ENCODE results near the gene ACSM4. TPM values are rescaled to one million over a fixed set of nuclear protein-coding genes. Genes with fewer than 3 reads are reported as not detected.
"Not testable (repeated sequence)": the region's sequence is repeated elsewhere in the genome, so short reads cannot be mapped to it uniquely, and the experiment has no call there.

ACSM4 gene
- total RNA-seq, 1 donor from 2014 or later: not detected

DNA sequence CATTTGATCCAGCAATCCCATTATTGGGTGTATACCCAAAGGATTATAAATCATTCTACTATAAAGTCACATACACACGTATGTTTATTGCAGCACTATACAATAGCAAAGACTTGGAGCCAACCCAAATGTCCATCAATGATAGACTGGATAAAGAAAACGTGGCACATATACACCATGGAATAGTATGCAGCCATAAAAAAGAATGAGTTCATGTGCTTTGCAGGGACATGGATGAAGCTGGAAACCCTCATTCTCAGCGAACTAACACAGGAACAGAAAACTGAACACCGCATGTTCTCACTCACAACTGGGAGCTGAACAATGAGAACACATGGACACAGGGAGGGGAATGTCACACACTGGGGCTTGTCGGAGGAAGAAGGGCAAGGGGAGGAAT is 33.9 kb downstream of the ACSM4 start:
- DNase-seq (ENCODE audit: low spot score): not testable (repeated sequence)

DNA sequence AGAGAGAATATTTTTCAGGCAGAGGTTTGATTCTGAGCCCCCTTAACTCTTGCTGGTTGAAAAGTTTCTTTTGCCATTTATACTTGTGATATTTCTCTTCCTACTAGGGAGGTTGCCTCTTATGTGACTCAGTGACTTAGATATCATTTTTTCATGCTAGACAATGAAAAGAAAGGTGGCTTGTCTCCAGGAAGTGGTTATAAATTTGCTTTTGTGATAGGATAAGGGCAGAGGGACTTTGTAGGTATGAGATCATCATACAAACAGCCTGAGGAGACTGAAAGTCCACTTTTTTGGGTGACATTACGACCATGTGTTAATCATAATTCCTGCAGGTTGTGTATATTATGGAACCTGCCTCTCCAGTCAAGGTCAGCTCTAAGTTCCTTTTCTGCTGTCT is 35.8 kb downstream of the ACSM4 start:
- no peak for DNase-seq (ENCODE audit: low spot score)

DNA sequence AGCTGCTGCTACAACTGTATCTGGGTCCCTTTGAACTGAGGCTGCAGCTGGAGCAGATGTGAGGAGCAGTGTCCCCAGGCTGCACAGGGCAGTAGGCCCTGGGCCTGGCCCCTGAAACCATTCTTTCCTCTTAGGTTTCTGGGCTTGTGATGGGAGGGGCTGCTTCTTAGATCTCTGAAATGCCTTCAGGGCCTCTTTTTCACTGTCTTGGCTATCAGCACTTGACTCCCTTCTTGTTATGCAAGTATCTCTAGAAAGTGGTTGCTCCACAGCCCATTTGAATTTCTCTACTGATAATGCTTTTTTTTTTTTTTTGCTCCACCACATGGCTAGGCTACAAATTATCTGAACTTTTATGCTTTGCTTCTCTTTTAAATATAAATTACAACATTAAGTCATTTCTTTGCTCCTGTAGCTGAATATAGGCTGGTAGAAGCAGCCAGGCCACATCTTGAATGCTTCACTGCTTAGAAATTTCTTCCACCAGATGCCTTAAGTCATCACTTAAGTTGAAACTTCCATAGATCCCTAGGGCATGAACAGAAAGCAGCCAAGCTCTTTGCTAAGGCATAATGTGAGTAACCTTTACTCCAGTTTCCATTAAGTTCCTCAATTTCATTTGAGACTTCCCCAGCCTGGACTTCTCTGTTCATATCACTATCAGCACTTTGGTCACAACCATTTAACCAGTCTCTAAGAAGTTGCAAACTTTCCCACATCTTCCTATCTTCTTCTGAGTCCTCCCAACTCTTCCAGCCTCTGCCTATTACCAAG is 41.1 kb downstream of the ACSM4 start:
- DNase-seq (ENCODE audit: low spot score): no peak

DNA sequence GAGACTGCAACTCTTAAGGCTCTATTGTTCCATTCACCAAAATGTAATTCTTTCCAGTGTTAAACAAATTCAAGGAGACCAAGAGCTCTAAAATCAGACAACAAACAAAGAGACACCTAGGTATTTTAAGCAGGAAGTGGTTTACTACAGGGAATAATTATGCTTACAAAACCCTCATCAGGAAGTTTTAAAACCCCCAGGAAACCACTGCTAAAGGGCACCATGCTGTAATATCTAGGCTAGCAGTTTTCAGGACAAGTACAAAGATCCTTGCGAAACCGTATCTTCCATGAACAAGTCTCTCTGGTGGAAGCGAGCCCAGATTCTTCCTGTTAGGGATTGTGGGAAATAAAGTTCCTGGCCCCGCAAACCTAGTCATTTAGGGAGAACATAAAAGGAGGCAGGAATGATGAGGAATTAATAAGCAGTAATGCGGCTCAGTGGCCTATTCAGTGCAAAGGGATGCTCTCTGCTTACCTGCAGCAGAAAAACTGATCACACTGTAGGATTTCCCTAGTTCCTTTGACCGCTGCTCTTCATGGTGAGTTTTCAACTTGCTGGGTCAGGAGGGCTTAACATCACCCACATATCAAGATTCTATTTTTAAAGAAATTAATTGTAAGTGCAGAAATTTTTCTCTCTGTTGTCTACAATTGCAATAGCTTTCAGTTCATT is 42.8 kb downstream of the ACSM4 start:
- no peak for DNase-seq (ENCODE audit: low spot score)

DNA sequence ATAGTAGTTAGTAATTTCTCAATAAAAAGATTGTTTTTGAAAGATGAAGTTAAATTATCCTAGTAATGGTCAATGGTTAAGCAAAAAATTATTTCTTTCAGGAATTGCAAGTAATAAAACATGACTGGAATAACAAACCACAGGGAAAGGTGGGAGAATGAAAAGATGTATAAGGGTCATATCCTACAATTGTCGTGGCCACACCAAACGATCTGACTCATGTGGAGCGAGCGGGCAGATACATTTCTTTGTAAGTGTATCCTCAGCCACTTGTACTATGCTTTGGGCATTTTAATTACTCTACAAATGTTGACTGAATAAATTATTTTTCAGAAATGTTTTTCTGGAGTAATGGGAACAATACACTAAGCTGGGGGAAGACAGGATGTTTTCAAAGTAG is 45.5 kb downstream of the ACSM4 start:
- DNase-seq (ENCODE audit: low spot score): no peak

DNA sequence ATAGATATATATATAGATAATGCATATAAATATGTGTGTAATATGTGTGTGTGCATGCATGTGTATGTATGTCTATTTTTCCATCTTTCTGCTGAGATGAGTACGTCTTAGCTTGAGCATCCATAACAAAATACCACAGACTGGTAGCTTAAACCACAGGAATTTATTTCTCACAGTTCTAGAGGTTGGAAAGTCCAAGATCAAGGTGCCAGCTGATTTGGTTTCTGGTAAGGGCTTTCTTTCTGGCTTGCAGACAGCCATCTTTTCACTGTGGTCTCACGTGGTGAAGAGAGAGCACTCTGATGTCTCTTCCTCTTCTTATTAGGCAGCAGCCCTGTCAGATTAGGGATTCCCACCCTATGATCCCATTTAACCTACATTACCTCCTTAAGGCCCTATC is 47.3 kb downstream of the ACSM4 start:
- DNase-seq (ENCODE audit: low spot score): no peak

DNA sequence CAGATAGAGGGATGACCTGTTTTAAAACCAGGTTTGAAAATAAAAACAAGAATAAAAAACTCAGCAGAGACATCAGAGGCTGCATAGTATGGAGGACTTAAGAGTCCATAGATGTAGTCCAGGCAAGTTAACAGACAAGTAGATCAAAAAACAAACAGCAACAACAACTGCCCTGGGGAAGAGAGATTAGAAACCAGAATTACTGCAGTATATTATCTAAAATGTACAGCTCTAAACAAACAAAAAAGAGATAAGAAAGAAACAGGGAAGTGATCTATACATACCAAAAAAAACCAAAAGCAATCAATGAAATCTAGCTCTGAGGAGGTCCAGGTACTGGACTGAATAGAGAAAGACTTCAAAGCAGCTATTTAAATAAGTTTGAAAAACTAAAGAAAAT is 48.8 kb downstream of the ACSM4 start:
- no peak for DNase-seq (ENCODE audit: low spot score)

DNA sequence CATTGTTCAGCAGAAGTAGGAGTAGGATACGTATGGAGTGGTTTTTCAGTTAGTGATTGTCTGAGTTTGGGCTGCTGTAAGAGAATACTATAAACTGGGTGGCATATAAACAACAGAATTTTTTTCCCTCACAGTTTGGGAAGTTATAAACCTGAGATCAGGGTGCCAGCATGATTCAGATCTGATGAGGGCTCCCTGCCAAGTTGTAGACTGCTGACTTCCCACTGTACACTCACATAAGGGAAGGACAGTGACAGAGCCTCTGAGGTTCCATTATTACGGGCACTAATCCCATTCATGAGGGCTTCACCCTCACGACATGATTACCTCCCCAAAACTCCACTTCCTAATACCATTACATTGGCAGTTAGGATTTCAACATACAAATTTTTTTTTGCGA is 50.7 kb downstream of the ACSM4 start:
- no peak for DNase-seq (ENCODE audit: low spot score)

DNA sequence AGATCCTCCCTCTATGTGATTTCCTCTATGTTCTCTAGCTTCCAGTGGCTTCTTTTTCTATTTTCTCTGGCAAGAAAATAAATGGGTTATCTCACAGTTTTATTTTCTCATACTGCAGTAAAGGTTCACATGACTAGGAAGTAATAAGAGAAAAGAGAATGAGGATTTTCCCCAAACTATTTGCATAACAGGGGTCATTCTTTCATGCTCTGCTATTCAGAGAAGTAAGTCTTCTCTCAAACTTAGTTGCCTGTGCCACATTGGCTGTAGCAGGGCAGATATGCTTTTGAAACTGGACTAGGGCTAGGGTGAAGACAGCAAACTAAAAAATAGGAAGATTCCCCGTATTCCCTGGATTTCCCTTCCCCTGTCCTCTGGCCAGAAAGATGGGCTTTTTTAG is 57.4 kb downstream of the ACSM4 start:
- no peak for DNase-seq (ENCODE audit: low spot score)

DNA sequence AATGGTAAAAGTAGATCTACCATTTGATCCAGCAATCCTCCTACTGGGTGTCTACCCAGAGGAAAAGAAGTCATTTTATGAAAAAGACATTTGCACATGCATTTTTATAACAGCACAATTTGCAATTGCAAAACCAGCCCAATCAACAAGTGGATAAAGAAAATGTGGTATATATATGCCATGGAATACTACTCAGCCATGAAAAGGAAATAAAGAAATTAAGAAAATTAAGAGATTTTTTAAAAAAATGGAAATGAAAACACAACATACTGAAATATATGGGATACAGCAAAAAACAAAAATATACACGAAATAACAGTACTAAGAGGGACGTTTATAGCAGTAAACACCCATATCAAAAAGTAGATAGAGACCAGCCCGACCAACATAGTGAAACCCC is 58.9 kb downstream of the ACSM4 start:
- no peak for DNase-seq (ENCODE audit: low spot score)

DNA sequence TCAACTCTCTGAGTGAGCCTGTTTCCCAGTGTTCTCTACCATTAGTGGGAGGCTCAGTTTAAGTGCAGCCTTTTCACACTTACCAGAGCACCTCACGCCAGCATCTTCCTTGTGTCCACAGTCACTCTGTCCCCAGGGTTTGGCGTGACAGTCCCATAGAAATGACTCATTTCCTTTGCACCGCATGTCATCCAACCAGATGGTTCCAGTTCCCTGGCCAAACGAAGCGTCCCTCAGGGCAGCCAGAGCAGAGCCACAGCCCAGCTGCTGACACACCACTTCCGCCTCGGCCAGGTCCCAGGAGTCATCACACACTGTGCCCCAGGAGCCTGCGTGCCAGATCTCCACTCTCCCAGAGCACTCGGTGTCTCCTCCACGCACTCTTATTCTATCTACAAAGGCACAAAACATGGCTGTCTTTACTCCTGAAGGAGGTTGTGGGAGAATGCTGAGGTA is 65.4 kb downstream of the ACSM4 start:
- no peak for DNase-seq (ENCODE audit: low spot score)

DNA sequence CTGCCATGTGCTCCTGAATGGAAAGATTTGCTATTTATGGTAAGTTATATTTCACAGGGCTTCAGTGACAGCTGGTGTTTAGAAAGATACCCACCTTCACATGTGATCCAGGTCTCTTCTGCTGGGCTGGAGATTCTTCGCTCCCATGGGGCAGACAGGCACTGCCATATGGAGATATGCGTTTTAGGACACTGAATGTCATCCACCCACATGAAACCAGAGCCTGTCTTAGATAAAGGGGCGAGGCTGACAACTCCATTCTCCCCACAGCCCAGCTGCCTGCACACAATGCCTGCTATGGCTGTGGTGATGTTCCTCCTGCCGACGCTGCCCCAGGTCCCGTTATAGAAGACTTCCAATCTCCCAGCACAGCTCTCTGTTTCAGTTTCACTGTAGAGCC is 69.4 kb downstream of the ACSM4 start:
- DNase-seq (ENCODE audit: low spot score): no peak

DNA sequence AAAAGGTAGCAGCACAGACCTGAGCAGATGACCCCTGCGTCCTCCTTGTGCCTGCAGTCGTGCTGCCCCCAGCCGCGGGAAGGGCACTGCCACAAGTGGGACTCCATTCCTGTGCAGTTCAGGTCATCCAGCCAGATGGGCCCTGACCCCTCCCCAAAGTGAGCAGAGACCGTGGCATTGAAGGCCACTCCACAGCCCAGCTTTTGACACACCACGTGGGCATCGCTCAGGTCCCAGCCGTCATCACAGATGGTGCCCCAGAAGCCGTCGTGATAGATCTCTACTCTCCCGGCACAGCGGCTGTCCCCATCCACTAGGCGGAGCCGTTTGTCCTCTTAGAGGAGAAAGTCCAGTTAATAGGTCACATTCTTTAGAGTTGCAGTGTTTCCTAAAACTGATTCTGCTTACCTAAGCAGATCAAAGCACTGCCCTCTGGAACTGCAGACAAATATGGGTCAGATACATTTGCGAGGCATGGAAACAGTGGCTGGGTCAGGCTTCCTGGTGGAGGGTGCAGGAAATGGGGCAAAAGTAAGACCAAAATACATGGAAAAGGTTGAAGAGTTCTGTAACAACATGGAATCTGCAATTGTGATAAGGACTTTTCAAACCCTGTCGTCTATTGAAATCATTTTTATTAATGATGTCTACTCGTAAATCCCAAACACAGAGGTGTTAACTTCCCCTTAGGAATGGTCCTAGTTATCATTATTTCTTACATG is 70.7 kb downstream of the ACSM4 start:
- DNase-seq (ENCODE audit: low spot score): no peak

DNA sequence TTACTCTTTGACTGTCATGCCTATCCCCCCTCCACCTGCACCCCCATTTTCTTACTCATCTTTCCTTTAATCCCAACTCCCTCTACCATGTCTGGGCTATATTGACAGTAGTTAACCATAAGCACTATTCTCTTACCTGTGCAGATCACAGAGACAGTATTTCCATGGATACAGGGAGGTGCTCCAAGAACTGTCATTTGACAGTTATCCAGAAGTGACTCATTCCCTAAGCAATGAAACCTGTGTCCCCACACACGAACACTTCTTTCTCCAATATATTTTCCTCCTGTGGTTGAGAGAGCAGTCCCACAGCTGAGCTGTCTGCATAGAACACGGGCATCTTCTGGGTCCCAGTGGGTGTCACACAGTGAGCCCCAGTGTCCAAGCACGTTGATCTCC is 71.3 kb downstream of the ACSM4 start:
- no peak for DNase-seq (ENCODE audit: low spot score)

DNA sequence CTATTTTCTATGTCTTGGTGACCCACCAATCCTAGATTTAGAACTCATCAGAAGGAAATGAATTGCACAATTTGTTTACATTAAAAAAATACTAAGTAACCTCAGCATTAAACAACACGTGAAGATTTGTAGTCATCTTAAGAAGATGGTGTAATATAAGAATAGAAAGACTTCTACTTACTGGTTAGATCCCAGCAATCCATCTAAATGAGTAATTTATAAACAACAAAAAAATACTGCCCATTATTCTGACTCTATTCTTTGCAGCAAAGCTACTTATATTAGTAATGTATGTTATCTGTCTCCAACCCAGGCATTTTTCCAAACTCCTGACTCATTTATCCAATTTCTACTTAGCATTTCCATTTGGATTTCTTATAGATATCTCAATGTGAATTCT is 72.3 kb downstream of the ACSM4 start:
- no peak for DNase-seq (ENCODE audit: low spot score)

Other genes with a start within 250 kb of the ACSM4 start
- 293 TPM for gene C1S, start 243.4 kb upstream of the ACSM4 start, total RNA-seq
- 455 TPM for gene C1R, start 211.6 kb upstream of the ACSM4 start, total RNA-seq
- 110 TPM for gene C1RL, start 194.9 kb upstream of the ACSM4 start, total RNA-seq
- gene RBP5, start 175.2 kb upstream of the ACSM4 start, total RNA-seq: 7.5 TPM
- gene CLSTN3, start 173.7 kb upstream of the ACSM4 start, total RNA-seq: 48.2 TPM
- gene PEX5, start 114.4 kb upstream of the ACSM4 start, total RNA-seq: 36.7 TPM
- gene CD163L1, start 140.1 kb downstream of the ACSM4 start, total RNA-seq: 1.1 TPM
- gene CD163, start 199.7 kb downstream of the ACSM4 start, total RNA-seq: 74.3 TPM